Measurements from ENCODE around the gene RBM43. TPM values are rescaled to one million over a fixed set of nuclear protein-coding genes. Genes with fewer than 3 reads are reported as not detected.

RBM43 gene
- total RNA-seq, 1 experiment from 2014 or later, result 1.9 TPM

Other genes with a start within 250 kb of the RBM43 start
- gene NMI, start 27.8 kb upstream of the RBM43 start, total RNA-seq (2014; rRNA removed; shearing (Covaris generic); ENCODE audit: low replicate concordance), result 8.6 and 11.8 TPM in 2 replicates
- gene TNFAIP6, start 95.7 kb upstream of the RBM43 start, total RNA-seq (2014; rRNA removed; shearing (Covaris generic); ENCODE audit: low replicate concordance), result 0.84 and 1.8 TPM in 2 replicates
- gene RIF1, start 148.0 kb upstream of the RBM43 start, total RNA-seq (2014; rRNA removed; shearing (Covaris generic); ENCODE audit: low replicate concordance), result 25.4 and 32.4 TPM in 2 replicates

Data from MG63 (cell line).